Pancreas (tissue), 10 donors: ENCODE data around the gene BPIFB3. TPM values are rescaled to one million over a fixed set of nuclear protein-coding genes. Genes with fewer than 3 reads are reported as not detected.

Experiments used
- ATAC-seq, 4 donors: fragments of 200-7000 bp; cut with Tn5 transposase; one replicate each; pipeline versions ENCODE4 v1.8.0 to v1.9.1; 2020; ENCODE audit warnings: mild to moderate bottlenecking in 4 of 4, moderate library complexity in 4 of 4
- DNase-seq, 6 donors: peaks; one replicate each; pipeline ENCODE4 v3.0.0-alpha.2; 2020
- FAIRE-seq: peaks from 2 replicates; lab custom pipeline; 2012; peaks lifted over from hg19 to GRCh38; lab: Jason Lieb, UNC
- H3K27ac ChIP-seq, 4 donors: fragments of 200-600 bp; sonication (generic); 1 replicate in 3 of 4; 2 replicates in 1 of 4; pipeline versions ENCODE4 v1.5.0 to v1.8.0; 2020
- H3K27me3 ChIP-seq, 4 donors: fragments of 200-600 bp; one replicate each; pipeline ENCODE4 v1.8.0; 2021
- H3K36me3 ChIP-seq, 3 donors: fragments of 200-600 bp; sonication (generic) in 1 of 3; one replicate each; pipeline versions ENCODE4 v1.5.0 to v1.8.0; 2020 to 2021
- H3K4me1 ChIP-seq, 3 donors: fragments of 200-600 bp; one replicate each; pipeline ENCODE4 v1.8.0; 2021
- H3K4me3 ChIP-seq, 4 donors: fragments of 200-600 bp; sonication (generic) in 2 of 4; one replicate each; pipeline versions ENCODE4 v1.5.0 to v1.8.0; 2020 to 2021
- H3K9me3 ChIP-seq, 4 donors: fragments of 200-600 bp; one replicate each; pipeline ENCODE4 v1.8.0; 2021
- CTCF ChIP-seq, 4 donors: fragments of 200-600 bp; sonication (generic) in 3 of 4; IDR thresholded peaks; one replicate each; pipeline versions ENCODE4 v1.5.0 to v1.8.0; 2021; ENCODE audit warnings: antibody characterized with exemption in 4 of 4
- WGBS, 2 donors: extraction: QIAGEN DNeasy Blood & Tissue Kit; methylation state at CpG; one replicate each; pipeline ENCODE4 v1.1.7; 2013; 5-methylcytosine and 5-hydroxymethylcytosine counted together
- intact Hi-C, 3 donors: fragments of 100-400 bp; cut with DNase I; formaldehyde crosslinking; loops; one replicate each; pipeline versions ENCODE4 v1.11.1 to v1.14.2; 2022
- polyA plus RNA-seq, 2 donors: library from polyadenylated mRNA; stranded (reverse); fragments of 200-250 nt; gene quantifications; one replicate each; pipeline ENCODE4 v1.2.3, GENCODE V29; 2013
- total RNA-seq, 6 donors: library from RNA; stranded (reverse); fragmentation: NEBNext Ultra II Directional in 4 of 6; extraction: Animal tissue kit (Norgen Biotek cat#: 25700) in 4 of 6; gene quantifications; one replicate each; pipeline versions ENCODE4 v1.2.1 to v1.2.4, GENCODE V29; 2021 to 2023
- donor health status: healthy with polysubstance abuse.
- donor health status: DM: no; HTN: no; CAD: no; lungs with moderate emphysema.
- donor health status: DM: no; HTN: no; CAD: no.
- donor health status: control.
- donor health status: control.
- donor health status: Bipolar disorder and iron deficiency.
- donor health status: DM: yes; HTN: yes; CAD: no.
- donor health status: DM: no; HTN: no; CAD: no.
- donor health status: DM: no; HTN: no; CAD: no.
- donor health status: DM: yes; HTN: yes; CAD: no.

BPIFB3 gene
- total and polyA plus RNA-seq, 8 donors, result not detected

- no peak overlapping the region for H3K27ac ChIP-seq
- no peaks in the 10 kb centered on the region for H3K9me3 ChIP-seq
- H3K27me3 ChIP-seq, result no peaks in the 10 kb centered on the region
- H3K4me3 ChIP-seq, result no peak overlapping the region
- H3K4me1 ChIP-seq, result no peaks in the 10 kb centered on the region
- FAIRE-seq (no peak), ATAC-seq (no peak), DNase-seq (no peak)
- WGBS, 2 donors, result 36 to 56% methylated on average over 2 of the region's 2 CpGs
- intact Hi-C loops, result no loop called here
- TF ChIP-seq CTCF (IDR thresholded peaks at IDR 0.05), result no peak
- H3K36me3 ChIP-seq, result no peaks in the 10 kb centered on the region
These were observed 21.0 kb downstream of the BPIFB3 start for GRCh38 chr20:33074675-33075074.

- no peaks in the 10 kb centered on the region for H3K27me3 ChIP-seq
- intact Hi-C loops, result no loop called here
- H3K27ac ChIP-seq, result no peak overlapping the region
- no peak for FAIRE-seq
- H3K9me3 ChIP-seq, result no peaks in the 10 kb centered on the region
- no peak for DNase-seq
- no peak for TF ChIP-seq CTCF (IDR thresholded peaks at IDR 0.05)
- no peaks in the 10 kb centered on the region for H3K4me1 ChIP-seq
- no peak overlapping the region for H3K4me3 ChIP-seq
- 34 to 55% methylated on average over 6 of the region's 6 CpGs for WGBS, 2 donors
- no peak for ATAC-seq
- H3K36me3 ChIP-seq, result no peaks in the 10 kb centered on the region
These were observed 21.6 kb downstream of the BPIFB3 start for GRCh38 chr20:33075281-33075680.

- no peak for DNase-seq
- H3K36me3 ChIP-seq, result no peaks in the 10 kb centered on the region
- intact Hi-C loops, result no loop called here
- 42 to 52% methylated on average over 6 of the region's 6 CpGs for WGBS, 2 donors
- no peaks in the 10 kb centered on the region for H3K4me1 ChIP-seq
- FAIRE-seq, result no peak
- TF ChIP-seq CTCF (IDR thresholded peaks at IDR 0.05), result no peak
- H3K4me3 ChIP-seq, result no peak overlapping the region
- H3K27ac ChIP-seq, result no peak overlapping the region
- no peaks in the 10 kb centered on the region for H3K9me3 ChIP-seq
- no peaks in the 10 kb centered on the region for H3K27me3 ChIP-seq
- ATAC-seq, result peak in 1 of 4 donors; percentile 37
These were observed 23.1 kb downstream of the BPIFB3 start for GRCh38 chr20:33076662-33077372.

- H3K9me3 ChIP-seq, result no peaks in the 10 kb centered on the region
- H3K4me3 ChIP-seq, result no peak within 1 kb of the TSS
- TF ChIP-seq CTCF (IDR thresholded peaks at IDR 0.05), result no peak
- ATAC-seq (no peak), FAIRE-seq (no peak), DNase-seq (no peak)
- intact Hi-C loops, result no loop called here
- WGBS, 2 donors, result 88% methylated on average over 2 of the region's 2 CpGs
- no peaks in the 10 kb centered on the region for H3K27me3 ChIP-seq
- no peak within 1 kb of the TSS for H3K27ac ChIP-seq
- no peaks in the 10 kb centered on the region for H3K36me3 ChIP-seq
- no peaks in the 10 kb centered on the region for H3K4me1 ChIP-seq
These were observed 25.6 kb downstream of the BPIFB3 start, which contains the start of gene BPIFB4 for GRCh38 chr20:33079259-33079658. Gene BPIFB4, plus strand, starts transcription at chr20:33079643. Its CDS starts 1,884 bp downstream, at chr20:33081527.

- ATAC-seq, result no peak
These were observed 27.9 kb downstream of the BPIFB3 start for GRCh38 chr20:33081411-33082154.

More at GRCh38 chr20:33081411-33082154, 27.9 kb downstream of the BPIFB3 start:
- 58 to 69% methylated on average over 7 of the region's 7 CpGs for WGBS, 2 donors
- Histone ChIP-seq H3K36me3 (no peaks in the 10 kb centered on the region), H3K4me1 (no peaks in the 10 kb centered on the region), H3K4me3 (no peak overlapping the region), H3K9me3 (no peaks in the 10 kb centered on the region), H3K27ac (no peak overlapping the region), H3K27me3 (no peaks in the 10 kb centered on the region)
- intact Hi-C loops, result no loop called here
- no peak for TF ChIP-seq CTCF (IDR thresholded peaks at IDR 0.05)
- DNase-seq, result no peak
- no peak for FAIRE-seq
